HepG2 (cell line): Measurements from ENCODE around the gene GDF11. TPM values are rescaled to one million over a fixed set of nuclear protein-coding genes. Genes with fewer than 3 reads are reported as not detected.
A peak's percentile ranks its signal among the peaks of the same experiment; 100 is the strongest.

ENCODE experiments used
- ADNP ChIP-seq: sonication (generic); formaldehyde crosslinking; IDR thresholded peaks from 2 replicates; pipeline ENCODE4 v1.4.0; 2020; ENCODE audit warnings: missing genetic modification reagents
- GATAD2A ChIP-seq: IDR thresholded peaks from 2 replicates; pipeline ENCODE4 v1.6.1; 2016
- GLI4 ChIP-seq: sonication (generic); formaldehyde crosslinking; IDR thresholded peaks from 2 replicates; pipeline ENCODE4 v1.5.1; 2020; ENCODE audit warnings: missing genetic modification reagents, mild to moderate bottlenecking, moderate library complexity, borderline replicate concordance
- MIER3 ChIP-seq: IDR thresholded peaks from 2 replicates; pipeline ENCODE4 v1.6.1; 2016; ENCODE audit warnings: missing compliant biosample characterization, borderline replicate concordance
- MYNN ChIP-seq: sonication (generic); formaldehyde crosslinking; IDR thresholded peaks from 2 replicates; pipeline ENCODE4 v1.4.0; 2020; ENCODE audit warnings: mild to moderate bottlenecking, low read depth, missing genetic modification reagents
- SMARCE1 ChIP-seq: fragments of 450-650 bp; IDR thresholded peaks from 2 replicates; pipeline ENCODE4 v1.6.1; 2017; ENCODE audit warnings: borderline replicate concordance
- SRSF9 ChIP-seq: fragments of 200-400 bp; formaldehyde crosslinking; IDR thresholded peaks from 2 replicates; pipeline ENCODE4 v1.6.1; 2018; ENCODE audit warnings: borderline replicate concordance, mild to moderate bottlenecking, low read depth, low read length; ENCODE audit not compliant: insufficient read depth, poor library complexity, severe bottlenecking
- STAG1 ChIP-seq: sonication (generic); formaldehyde crosslinking; IDR thresholded peaks from 2 replicates; pipeline ENCODE4 v1.4.0; 2020; ENCODE audit warnings: missing genetic modification reagents
- YEATS4 ChIP-seq: sonication (generic); formaldehyde crosslinking; IDR thresholded peaks from 2 replicates; pipeline ENCODE4 v1.4.0; 2020; ENCODE audit warnings: missing genetic modification reagents, borderline replicate concordance
- ZNF121 ChIP-seq: sonication (generic); formaldehyde crosslinking; IDR thresholded peaks from 2 replicates; pipeline ENCODE4 v1.5.0; 2020; ENCODE audit warnings: mild to moderate bottlenecking, missing genetic modification reagents
- ZNF136 ChIP-seq: sonication (generic); formaldehyde crosslinking; IDR thresholded peaks from 2 replicates; pipeline ENCODE4 v1.8.1; 2022; ENCODE audit warnings: low read depth, mild to moderate bottlenecking, moderate library complexity, missing genetic modification reagents
- ZNF432 ChIP-seq: sonication (generic); formaldehyde crosslinking; IDR thresholded peaks from 2 replicates; pipeline ENCODE4 v1.5.0; 2020; ENCODE audit warnings: missing genetic modification reagents, mild to moderate bottlenecking, borderline replicate concordance
- ZNF441 ChIP-seq: sonication (generic); formaldehyde crosslinking; IDR thresholded peaks from 2 replicates; pipeline ENCODE4 v1.7.0; 2021; ENCODE audit warnings: missing genetic modification reagents, borderline replicate concordance
- polyA plus RNA-seq, 8 experiments: library from polyadenylated mRNA; depleted of rRNA in 3 of 8; stranded (reverse) in 7 of 8; unstranded in 1 of 8; fragments of >200 nt; fragmentation: Illumina TruSeq in 4 of 8; extraction: Trizol in 4 of 8; gene quantifications; 2 replicates each; pipeline versions ENCODE4 v1.2.1 to v1.2.3, GENCODE V29; 2011 to 2016; ENCODE audit warnings: low read depth in 4 of 8, missing spikeins in 1 of 8, mixed read lengths in 1 of 8; ENCODE audit not compliant: insufficient read depth in 1 of 8
- total RNA-seq, 5 experiments: library from RNA; depleted of rRNA; stranded (reverse); fragments of >200 nt; fragmentation: Illumina TruSeq; extraction: Trizol; gene quantifications; 2 replicates each; pipeline ENCODE4 v1.2.3, GENCODE V29; 2016; ENCODE audit warnings: low read depth in 1 of 5
- TF ChIP-seq, protein P1 (sequence below): sonication (generic); formaldehyde crosslinking; IDR thresholded peaks from one replicate; pipeline ENCODE4 v1.5.1; 2020; ENCODE audit warnings: mild to moderate bottlenecking, missing genetic modification reagents; ENCODE audit errors: not compliant biosample characterization
- TF ChIP-seq, protein P2 (sequence below): sonication (generic); formaldehyde crosslinking; IDR thresholded peaks from 2 replicates; pipeline ENCODE4 v1.4.0; 2020; ENCODE audit warnings: missing genetic modification reagents
- TF ChIP-seq, protein P3 (sequence below): sonication (generic); formaldehyde crosslinking; IDR thresholded peaks from 2 replicates; pipeline ENCODE4 v1.8.0; 2022; ENCODE audit warnings: missing genetic modification reagents, mild to moderate bottlenecking, inconsistent platforms, borderline replicate concordance

GDF11 gene
- total and polyA plus RNA-seq, 2 of the 13 experiments (the other 11 are each of a cell fraction or from before 2014, with no cell fraction given) = 0.63 to 1.5 TPM

DNA sequence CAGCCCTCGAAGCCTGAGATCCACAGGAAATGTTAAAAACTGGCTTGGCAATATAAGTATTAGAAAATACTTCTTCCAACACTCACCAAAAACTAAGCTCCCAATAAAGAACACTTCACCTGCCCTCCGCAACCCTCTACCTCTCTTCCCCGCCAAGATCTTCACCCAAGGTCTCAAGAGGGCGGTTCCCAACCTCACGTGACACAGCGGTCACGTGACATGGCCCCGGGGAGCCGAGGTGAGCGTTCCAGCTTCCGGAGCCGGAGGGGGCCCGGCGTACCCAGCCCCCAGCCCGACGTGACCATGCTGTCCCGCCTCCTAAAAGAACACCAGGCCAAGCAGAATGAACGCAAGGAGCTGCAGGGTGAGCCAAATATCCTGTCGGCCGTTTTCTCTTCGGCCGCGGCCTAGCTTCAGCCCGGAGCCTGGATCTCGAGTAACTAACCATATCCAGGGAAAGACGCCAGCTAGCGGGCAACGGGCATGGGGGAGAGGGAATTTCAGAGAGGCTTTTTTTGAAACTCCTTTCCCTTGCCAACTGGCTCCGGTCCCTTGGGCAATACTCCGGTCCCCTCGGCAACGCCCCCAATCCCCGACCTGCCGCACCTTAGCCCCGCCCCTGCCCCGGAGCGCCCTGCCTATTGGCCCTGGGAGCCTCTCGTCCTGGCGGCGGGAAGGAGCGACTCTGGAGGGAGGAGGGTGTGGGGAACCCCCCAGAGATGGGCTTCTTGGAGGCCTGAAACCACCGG is 26.9 kb upstream of the GDF11 start, which contains the start of gene BLOC1S1 (continued):
- TF ChIP-seq, protein P1, sequence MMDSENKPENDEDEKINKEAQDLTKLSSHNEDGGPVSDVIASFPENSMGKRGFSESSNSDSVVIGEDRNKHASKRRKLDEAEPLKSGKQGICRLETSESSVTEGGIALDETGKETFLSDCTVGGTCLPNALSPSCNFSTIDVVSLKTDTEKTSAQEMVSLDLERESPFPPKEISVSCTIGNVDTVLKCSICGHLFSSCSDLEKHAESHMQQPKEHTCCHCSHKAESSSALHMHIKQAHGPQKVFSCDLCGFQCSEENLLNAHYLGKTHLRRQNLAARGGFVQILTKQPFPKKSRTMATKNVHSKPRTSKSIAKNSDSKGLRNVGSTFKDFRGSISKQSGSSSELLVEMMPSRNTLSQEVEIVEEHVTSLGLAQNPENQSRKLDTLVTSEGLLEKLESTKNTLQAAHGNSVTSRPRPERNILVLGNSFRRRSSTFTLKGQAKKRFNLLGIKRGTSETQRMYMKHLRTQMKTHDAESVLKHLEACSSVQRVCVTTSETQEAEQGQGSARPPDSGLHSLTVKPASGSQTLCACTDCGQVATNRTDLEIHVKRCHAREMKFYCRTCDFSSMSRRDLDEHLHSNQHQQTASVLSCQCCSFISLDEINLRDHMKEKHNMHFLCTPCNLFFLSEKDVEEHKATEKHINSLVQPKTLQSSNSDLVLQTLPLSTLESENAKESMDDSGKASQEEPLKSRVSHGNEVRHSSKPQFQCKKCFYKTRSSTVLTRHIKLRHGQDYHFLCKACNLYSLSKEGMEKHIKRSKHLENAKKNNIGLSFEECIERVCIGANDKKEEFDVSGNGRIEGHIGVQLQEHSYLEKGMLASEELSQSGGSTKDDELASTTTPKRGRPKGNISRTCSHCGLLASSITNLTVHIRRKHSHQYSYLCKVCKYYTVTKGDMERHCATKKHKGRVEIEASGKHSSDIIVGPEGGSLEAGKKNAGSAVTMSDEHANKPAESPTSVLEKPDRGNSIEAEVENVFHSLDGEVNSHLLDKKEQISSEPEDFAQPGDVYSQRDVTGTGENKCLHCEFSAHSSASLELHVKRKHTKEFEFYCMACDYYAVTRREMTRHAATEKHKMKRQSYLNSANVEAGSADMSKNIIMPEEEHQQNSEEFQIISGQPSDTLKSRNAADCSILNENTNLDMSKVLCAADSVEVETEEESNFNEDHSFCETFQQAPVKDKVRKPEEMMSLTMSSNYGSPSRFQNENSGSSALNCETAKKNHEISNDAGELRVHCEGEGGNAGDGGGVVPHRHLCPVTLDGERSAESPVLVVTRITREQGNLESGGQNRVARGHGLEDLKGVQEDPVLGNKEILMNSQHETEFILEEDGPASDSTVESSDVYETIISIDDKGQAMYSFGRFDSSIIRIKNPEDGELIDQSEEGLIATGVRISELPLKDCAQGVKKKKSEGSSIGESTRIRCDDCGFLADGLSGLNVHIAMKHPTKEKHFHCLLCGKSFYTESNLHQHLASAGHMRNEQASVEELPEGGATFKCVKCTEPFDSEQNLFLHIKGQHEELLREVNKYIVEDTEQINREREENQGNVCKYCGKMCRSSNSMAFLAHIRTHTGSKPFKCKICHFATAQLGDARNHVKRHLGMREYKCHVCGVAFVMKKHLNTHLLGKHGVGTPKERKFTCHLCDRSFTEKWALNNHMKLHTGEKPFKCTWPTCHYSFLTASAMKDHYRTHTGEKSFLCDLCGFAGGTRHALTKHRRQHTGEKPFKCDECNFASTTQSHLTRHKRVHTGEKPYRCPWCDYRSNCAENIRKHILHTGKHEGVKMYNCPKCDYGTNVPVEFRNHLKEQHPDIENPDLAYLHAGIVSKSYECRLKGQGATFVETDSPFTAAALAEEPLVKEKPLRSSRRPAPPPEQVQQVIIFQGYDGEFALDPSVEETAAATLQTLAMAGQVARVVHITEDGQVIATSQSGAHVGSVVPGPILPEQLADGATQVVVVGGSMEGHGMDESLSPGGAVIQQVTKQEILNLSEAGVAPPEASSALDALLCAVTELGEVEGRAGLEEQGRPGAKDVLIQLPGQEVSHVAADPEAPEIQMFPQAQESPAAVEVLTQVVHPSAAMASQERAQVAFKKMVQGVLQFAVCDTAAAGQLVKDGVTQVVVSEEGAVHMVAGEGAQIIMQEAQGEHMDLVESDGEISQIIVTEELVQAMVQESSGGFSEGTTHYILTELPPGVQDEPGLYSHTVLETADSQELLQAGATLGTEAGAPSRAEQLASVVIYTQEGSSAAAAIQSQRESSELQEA (CRISPR knock-in tag) = no peak
- TF ChIP-seq ZNF121 (CRISPR knock-in tag) (no peak), ZNF441 (CRISPR knock-in tag) (peak; percentile 45; the same call in 1 of the 2 replicates), STAG1 (no peak), SRSF9 (no peak), SMARCE1 (no peak), ADNP (CRISPR knock-in tag) (no peak), ZNF136 (no peak; the same call in 1 of the 2 replicates), MIER3 (CRISPR knock-in tag) (peak; percentile 88), GATAD2A (CRISPR knock-in tag) (peak; percentile 74), ZNF432 (CRISPR knock-in tag) (no peak), GLI4 (CRISPR knock-in tag) (0 out of 2 replicates have a peak, but pooled peaks have one; percentile 32), YEATS4 (peak; percentile 84), MYNN (CRISPR knock-in tag) (no peak)
- TF ChIP-seq, protein P2, sequence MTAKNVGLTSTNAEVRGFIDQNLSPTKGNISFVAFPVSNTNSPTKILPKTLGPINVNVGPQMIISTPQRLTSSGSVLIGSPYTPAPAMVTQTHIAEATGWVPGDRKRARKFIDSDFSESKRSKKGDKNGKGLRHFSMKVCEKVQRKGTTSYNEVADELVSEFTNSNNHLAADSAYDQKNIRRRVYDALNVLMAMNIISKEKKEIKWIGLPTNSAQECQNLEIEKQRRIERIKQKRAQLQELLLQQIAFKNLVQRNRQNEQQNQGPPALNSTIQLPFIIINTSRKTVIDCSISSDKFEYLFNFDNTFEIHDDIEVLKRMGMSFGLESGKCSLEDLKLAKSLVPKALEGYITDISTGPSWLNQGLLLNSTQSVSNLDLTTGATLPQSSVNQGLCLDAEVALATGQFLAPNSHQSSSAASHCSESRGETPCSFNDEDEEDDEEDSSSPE (CRISPR knock-in tag) = peak; percentile 77; the same call in 1 of the 2 replicates
- TF ChIP-seq, protein P3, sequence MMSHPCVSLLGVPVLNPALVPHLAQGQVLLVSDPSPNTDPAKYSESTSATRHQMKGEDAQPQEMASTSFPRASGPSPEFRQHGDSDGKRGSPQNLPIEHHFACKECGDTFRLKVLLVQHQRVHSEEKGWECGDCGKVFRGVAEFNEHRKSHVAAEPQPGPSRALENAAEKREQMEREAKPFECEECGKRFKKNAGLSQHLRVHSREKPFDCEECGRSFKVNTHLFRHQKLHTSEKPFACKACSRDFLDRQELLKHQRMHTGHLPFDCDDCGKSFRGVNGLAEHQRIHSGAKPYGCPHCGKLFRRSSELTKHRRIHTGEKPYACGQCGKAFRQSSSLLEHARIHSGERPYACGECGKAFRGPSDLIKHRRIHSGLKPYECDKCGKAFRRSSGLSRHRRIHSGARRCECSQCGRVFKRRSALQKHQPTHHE = no peak
